Measurements from ENCODE around the gene PDIA5.

The PDIA5 gene

GRCh38 chr3:123055352-123055751 lies 11.5 kb upstream of the PDIA5 start:
- TF ChIP-seq, protein P1, sequence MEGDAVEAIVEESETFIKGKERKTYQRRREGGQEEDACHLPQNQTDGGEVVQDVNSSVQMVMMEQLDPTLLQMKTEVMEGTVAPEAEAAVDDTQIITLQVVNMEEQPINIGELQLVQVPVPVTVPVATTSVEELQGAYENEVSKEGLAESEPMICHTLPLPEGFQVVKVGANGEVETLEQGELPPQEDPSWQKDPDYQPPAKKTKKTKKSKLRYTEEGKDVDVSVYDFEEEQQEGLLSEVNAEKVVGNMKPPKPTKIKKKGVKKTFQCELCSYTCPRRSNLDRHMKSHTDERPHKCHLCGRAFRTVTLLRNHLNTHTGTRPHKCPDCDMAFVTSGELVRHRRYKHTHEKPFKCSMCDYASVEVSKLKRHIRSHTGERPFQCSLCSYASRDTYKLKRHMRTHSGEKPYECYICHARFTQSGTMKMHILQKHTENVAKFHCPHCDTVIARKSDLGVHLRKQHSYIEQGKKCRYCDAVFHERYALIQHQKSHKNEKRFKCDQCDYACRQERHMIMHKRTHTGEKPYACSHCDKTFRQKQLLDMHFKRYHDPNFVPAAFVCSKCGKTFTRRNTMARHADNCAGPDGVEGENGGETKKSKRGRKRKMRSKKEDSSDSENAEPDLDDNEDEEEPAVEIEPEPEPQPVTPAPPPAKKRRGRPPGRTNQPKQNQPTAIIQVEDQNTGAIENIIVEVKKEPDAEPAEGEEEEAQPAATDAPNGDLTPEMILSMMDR (IDR thresholded peaks at IDR 0.05; ENCODE audit: control insufficient read depth, insufficient read depth, low read depth, low read length, missing control alignments): no peak
- DNase-seq (ENCODE audit: low read depth): no peak

GRCh38 chr3:123058505-123058904 lies 8.3 kb upstream of the PDIA5 start:
- TF ChIP-seq, protein P1 (IDR thresholded peaks at IDR 0.05; ENCODE audit: control insufficient read depth, insufficient read depth, low read depth, low read length, missing control alignments): no peak
- H3K4me3 ChIP-seq (ENCODE audit: control insufficient read depth, low read depth, low read length): no peak overlapping the region
- no peak for DNase-seq (ENCODE audit: low read depth)

More at GRCh38 chr3:123055352-123055751, 11.5 kb upstream of the PDIA5 start:
- H3K4me3 ChIP-seq (ENCODE audit: control insufficient read depth, low read depth, low read length): no peak overlapping the region

GRCh38 chr3:123060054-123060453 lies 6.8 kb upstream of the PDIA5 start:
- TF ChIP-seq, protein P1 (IDR thresholded peaks at IDR 0.05; ENCODE audit: control insufficient read depth, insufficient read depth, low read depth, low read length, missing control alignments): no peak
- no peak for DNase-seq (ENCODE audit: low read depth)

GRCh38 chr3:123061856-123062255 lies 5.0 kb upstream of the PDIA5 start:
- TF ChIP-seq, protein P1 (IDR thresholded peaks at IDR 0.05; ENCODE audit: control insufficient read depth, insufficient read depth, low read depth, low read length, missing control alignments): no peak
- no peak for DNase-seq (ENCODE audit: low read depth)
- no peak overlapping the region for H3K4me3 ChIP-seq (ENCODE audit: control insufficient read depth, low read depth, low read length)

More at GRCh38 chr3:123060054-123060453, 6.8 kb upstream of the PDIA5 start:
- no peak overlapping the region for H3K4me3 ChIP-seq (ENCODE audit: control insufficient read depth, low read depth, low read length)

GRCh38 chr3:123063034-123063433 lies 3.8 kb upstream of the PDIA5 start:
- no peak for DNase-seq (ENCODE audit: low read depth)
- TF ChIP-seq, protein P1 (IDR thresholded peaks at IDR 0.05; ENCODE audit: control insufficient read depth, insufficient read depth, low read depth, low read length, missing control alignments): no peak
- H3K4me3 ChIP-seq (ENCODE audit: control insufficient read depth, low read depth, low read length): no peak overlapping the region

GRCh38 chr3:123064506-123064905 lies 2.3 kb upstream of the PDIA5 start:
- no peak overlapping the region for H3K4me3 ChIP-seq (ENCODE audit: control insufficient read depth, low read depth, low read length)
- TF ChIP-seq, protein P1 (IDR thresholded peaks at IDR 0.05; ENCODE audit: control insufficient read depth, insufficient read depth, low read depth, low read length, missing control alignments): no peak
- no peak for DNase-seq (ENCODE audit: low read depth)

DNA sequence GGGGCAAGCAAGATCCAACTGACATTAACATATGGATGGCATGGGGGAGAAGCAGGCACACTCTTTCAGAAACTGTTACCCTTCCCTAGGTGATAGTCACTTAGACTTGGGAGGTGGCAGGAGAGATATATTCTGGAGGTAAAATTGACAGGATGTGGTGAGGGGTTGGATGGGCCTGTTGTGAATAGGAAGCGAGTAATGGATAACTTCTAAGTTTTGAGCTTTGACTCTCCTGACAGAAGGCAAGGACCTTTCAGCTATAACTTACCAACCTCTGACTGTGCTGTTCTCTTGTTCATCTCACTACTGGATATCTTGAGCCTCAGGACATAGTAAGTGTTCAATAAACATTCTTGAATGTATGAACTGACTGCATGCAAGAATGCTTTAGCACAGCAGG lies 1.9 kb upstream of the PDIA5 start:
- DNase-seq (ENCODE audit: low read depth): no peak
- no peak overlapping the region for H3K4me3 ChIP-seq (ENCODE audit: control insufficient read depth, low read depth, low read length)
- TF ChIP-seq, protein P1 (IDR thresholded peaks at IDR 0.05; ENCODE audit: control insufficient read depth, insufficient read depth, low read depth, low read length, missing control alignments): no peak

Data from AG09309 (cell line).